Measurements from ENCODE around the gene LMLN. TPM values are rescaled to one million over a fixed set of nuclear protein-coding genes. Genes with fewer than 3 reads are reported as not detected.

LMLN gene
- total RNA-seq, 2 experiments from 2014 or later, result 0.50 to 6.2 TPM

GRCh38 chr3:197974016-197974415 lies 14.0 kb downstream of the LMLN start:
- intact Hi-C loops (cut with micrococcal nuclease; ENCODE audit: unreplicated experiment), result no loop called here
- CTCF ChIA-PET (ENCODE audit: unreplicated experiment), result no interaction called here
- H3K9me2 ChIP-seq (ENCODE audit: insufficient read depth, low read length), result no peaks in the 10 kb centered on the region
- H3K79me2 ChIP-seq (ENCODE audit: insufficient read depth, low read depth, low read length), result no peaks in the 10 kb centered on the region
- no peak overlapping the region for H3K4me2 ChIP-seq (ENCODE audit: low read length)
- POLR2A ChIA-PET, result no interaction called here
- no peaks in the 10 kb centered on the region for H4K20me1 ChIP-seq (ENCODE audit: insufficient read depth, low read length)
- no peak for DNase-seq (ENCODE audit: low spot score)
- H2AFZ ChIP-seq (ENCODE audit: low read length), result no peak overlapping the region
- TF ChIP-seq, protein P1, sequence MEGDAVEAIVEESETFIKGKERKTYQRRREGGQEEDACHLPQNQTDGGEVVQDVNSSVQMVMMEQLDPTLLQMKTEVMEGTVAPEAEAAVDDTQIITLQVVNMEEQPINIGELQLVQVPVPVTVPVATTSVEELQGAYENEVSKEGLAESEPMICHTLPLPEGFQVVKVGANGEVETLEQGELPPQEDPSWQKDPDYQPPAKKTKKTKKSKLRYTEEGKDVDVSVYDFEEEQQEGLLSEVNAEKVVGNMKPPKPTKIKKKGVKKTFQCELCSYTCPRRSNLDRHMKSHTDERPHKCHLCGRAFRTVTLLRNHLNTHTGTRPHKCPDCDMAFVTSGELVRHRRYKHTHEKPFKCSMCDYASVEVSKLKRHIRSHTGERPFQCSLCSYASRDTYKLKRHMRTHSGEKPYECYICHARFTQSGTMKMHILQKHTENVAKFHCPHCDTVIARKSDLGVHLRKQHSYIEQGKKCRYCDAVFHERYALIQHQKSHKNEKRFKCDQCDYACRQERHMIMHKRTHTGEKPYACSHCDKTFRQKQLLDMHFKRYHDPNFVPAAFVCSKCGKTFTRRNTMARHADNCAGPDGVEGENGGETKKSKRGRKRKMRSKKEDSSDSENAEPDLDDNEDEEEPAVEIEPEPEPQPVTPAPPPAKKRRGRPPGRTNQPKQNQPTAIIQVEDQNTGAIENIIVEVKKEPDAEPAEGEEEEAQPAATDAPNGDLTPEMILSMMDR (conservative IDR thresholded peaks at IDR 0.05; ENCODE audit: low read length), result no peak
- no peak for TF ChIP-seq EZH2phosphoT487 (IDR thresholded peaks at IDR 0.05; ENCODE audit: borderline replicate concordance, low read depth, low read length)
- H3K36me3 ChIP-seq (ENCODE audit: insufficient read depth, low read length), result no peaks in the 10 kb centered on the region
- no TSS peak for BruUV-seq (replicated peaks)
- no peak overlapping the region for H3K27ac ChIP-seq (ENCODE audit: low read depth, low read length, poor library complexity, severe bottlenecking)
- 0 out of 2 replicates have a peak, but pooled peaks cover 7% of the 10 kb centered on the region for H3K9me3 ChIP-seq (ENCODE audit: low read length)
- H3K4me1 ChIP-seq (ENCODE audit: insufficient read depth, low read length, poor library complexity, severe bottlenecking), result no peaks in the 10 kb centered on the region
- no peak overlapping the region for H3K4me3 ChIP-seq (ENCODE audit: low read depth, low read length, poor library complexity, severe bottlenecking)

- H3K27ac ChIP-seq (ENCODE audit: low read depth, low read length, poor library complexity, severe bottlenecking), result no peak overlapping the region
- H3K36me3 ChIP-seq (ENCODE audit: insufficient read depth, low read length), result no peaks in the 10 kb centered on the region
- no peak for TF ChIP-seq EZH2phosphoT487 (IDR thresholded peaks at IDR 0.05; ENCODE audit: borderline replicate concordance, low read depth, low read length)
- TF ChIP-seq, protein P1 (conservative IDR thresholded peaks at IDR 0.05; ENCODE audit: low read length), result no peak
- DNase-seq (ENCODE audit: low spot score), result no peak
- ChIA-PET POLR2A (no interaction called here), CTCF (ENCODE audit: unreplicated experiment) (no interaction called here)
- intact Hi-C loops (cut with micrococcal nuclease; ENCODE audit: unreplicated experiment), result no loop called here
- no peaks in the 10 kb centered on the region for H3K9me2 ChIP-seq (ENCODE audit: insufficient read depth, low read length)
- no peaks in the 10 kb centered on the region for H4K20me1 ChIP-seq (ENCODE audit: insufficient read depth, low read length)
- no peak overlapping the region for H2AFZ ChIP-seq (ENCODE audit: low read length)
- BruUV-seq (replicated peaks), result no TSS peak
- H3K79me2 ChIP-seq (ENCODE audit: insufficient read depth, low read depth, low read length), result no peaks in the 10 kb centered on the region
- no peak overlapping the region for H3K4me3 ChIP-seq (ENCODE audit: low read depth, low read length, poor library complexity, severe bottlenecking)
- no peak overlapping the region for H3K4me2 ChIP-seq (ENCODE audit: low read length)
- H3K4me1 ChIP-seq (ENCODE audit: insufficient read depth, low read length, poor library complexity, severe bottlenecking), result no peaks in the 10 kb centered on the region
- H3K9me3 ChIP-seq (ENCODE audit: low read length), result 0 out of 2 replicates have a peak, but pooled peaks cover 7% of the 10 kb centered on the region
Measured at GRCh38 chr3:197975311-197975710, 15.3 kb downstream of the LMLN start.

- Histone ChIP-seq H3K27ac (ENCODE audit: low read depth, low read length, poor library complexity, severe bottlenecking) (no peak overlapping the region), H3K79me2 (ENCODE audit: insufficient read depth, low read depth, low read length) (no peaks in the 10 kb centered on the region), H3K9me3 (ENCODE audit: low read length) (no peaks in the 10 kb centered on the region), H3K9me2 (ENCODE audit: insufficient read depth, low read length) (no peaks in the 10 kb centered on the region), H3K4me1 (ENCODE audit: insufficient read depth, low read length, poor library complexity, severe bottlenecking) (no peaks in the 10 kb centered on the region), H4K20me1 (ENCODE audit: insufficient read depth, low read length) (no peaks in the 10 kb centered on the region), H2AFZ (ENCODE audit: low read length) (no peak overlapping the region), H3K36me3 (ENCODE audit: insufficient read depth, low read length) (no peaks in the 10 kb centered on the region), H3K4me3 (ENCODE audit: low read depth, low read length, poor library complexity, severe bottlenecking) (no peak overlapping the region), H3K4me2 (ENCODE audit: low read length) (no peak overlapping the region)
- CTCF ChIA-PET (ENCODE audit: unreplicated experiment), result no interaction called here
- intact Hi-C loops (cut with micrococcal nuclease; ENCODE audit: unreplicated experiment), result no loop called here
- POLR2A ChIA-PET, result interaction anchor here (0.7 kb wide), 1 partner anchor 44 kb away, joined by 3 read pairs; no protein-coding TSS in a partner anchor
- BruUV-seq (replicated peaks), result no TSS peak
- TF ChIP-seq, protein P1 (conservative IDR thresholded peaks at IDR 0.05; ENCODE audit: low read length), result no peak
- no peak for DNase-seq (ENCODE audit: low spot score)
Measured at GRCh38 chr3:197983076-197983475, 23.1 kb downstream of the LMLN start.

Measured in OCI-LY7 (cell line).